ENCODE results near the gene GALNT17.

DNA sequence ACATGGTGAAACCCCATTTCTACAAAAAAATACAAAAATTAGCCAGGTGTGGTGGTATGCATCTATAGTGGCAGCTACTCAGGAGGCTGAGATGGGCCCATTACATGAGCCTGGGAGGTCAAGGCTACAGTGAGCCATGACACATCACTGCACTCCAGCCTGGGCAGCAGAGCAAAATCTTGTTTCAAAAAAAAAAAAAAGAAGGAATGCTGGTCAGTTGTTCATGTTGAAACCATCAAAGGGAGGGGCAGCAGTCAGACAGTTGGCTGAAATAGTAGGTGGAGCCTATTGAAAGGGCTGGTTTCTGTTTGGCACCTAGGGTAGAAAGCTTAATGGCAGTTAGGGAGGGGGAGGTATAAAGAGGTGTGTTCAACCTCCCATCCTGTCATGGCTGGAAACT is 323.0 kb downstream of the GALNT17 start:
- TF ChIP-seq, protein P1, sequence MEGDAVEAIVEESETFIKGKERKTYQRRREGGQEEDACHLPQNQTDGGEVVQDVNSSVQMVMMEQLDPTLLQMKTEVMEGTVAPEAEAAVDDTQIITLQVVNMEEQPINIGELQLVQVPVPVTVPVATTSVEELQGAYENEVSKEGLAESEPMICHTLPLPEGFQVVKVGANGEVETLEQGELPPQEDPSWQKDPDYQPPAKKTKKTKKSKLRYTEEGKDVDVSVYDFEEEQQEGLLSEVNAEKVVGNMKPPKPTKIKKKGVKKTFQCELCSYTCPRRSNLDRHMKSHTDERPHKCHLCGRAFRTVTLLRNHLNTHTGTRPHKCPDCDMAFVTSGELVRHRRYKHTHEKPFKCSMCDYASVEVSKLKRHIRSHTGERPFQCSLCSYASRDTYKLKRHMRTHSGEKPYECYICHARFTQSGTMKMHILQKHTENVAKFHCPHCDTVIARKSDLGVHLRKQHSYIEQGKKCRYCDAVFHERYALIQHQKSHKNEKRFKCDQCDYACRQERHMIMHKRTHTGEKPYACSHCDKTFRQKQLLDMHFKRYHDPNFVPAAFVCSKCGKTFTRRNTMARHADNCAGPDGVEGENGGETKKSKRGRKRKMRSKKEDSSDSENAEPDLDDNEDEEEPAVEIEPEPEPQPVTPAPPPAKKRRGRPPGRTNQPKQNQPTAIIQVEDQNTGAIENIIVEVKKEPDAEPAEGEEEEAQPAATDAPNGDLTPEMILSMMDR (conservative IDR thresholded peaks at IDR 0.05) = no peak
- no peak for TF ChIP-seq EZH2 (IDR thresholded peaks at IDR 0.05; ENCODE audit: low read depth)
